Type B pancreatic cell (in vitro differentiated cells): ENCODE data around the gene PARD3. TPM values are rescaled to one million over a fixed set of nuclear protein-coding genes. Genes with fewer than 3 reads are reported as not detected.

Source experiments
- DNase-seq: peaks from one replicate; pipeline ENCODE4 v3.0.0; 2021; ENCODE audit warnings: mixed read lengths; ENCODE audit not compliant: unreplicated experiment; ENCODE audit errors: extremely low spot score
- H3K27ac Mint-ChIP-seq: 2 replicates; pipeline ENCODE4 v1.8.0; 2021; ENCODE audit warnings: mild to moderate bottlenecking, mixed read lengths
- H3K27me3 Mint-ChIP-seq: 2 replicates; pipeline ENCODE4 v1.8.0; 2021; ENCODE audit warnings: mixed read lengths
- H3K36me3 Mint-ChIP-seq: 2 replicates; pipeline ENCODE4 v1.8.0; 2021; ENCODE audit warnings: mixed read lengths
- H3K4me1 Mint-ChIP-seq: one replicate; pipeline ENCODE4 v1.8.0; 2021; ENCODE audit warnings: mixed read lengths; ENCODE audit not compliant: unreplicated experiment
- H3K4me3 Mint-ChIP-seq: 2 replicates; pipeline ENCODE4 v1.8.0; 2021; ENCODE audit warnings: mild to moderate bottlenecking, mixed read lengths
- H3K9me3 Mint-ChIP-seq: 2 replicates; pipeline ENCODE4 v1.8.0; 2021; ENCODE audit warnings: mixed read lengths
- CTCF ChIP-seq: fragments of 200-600 bp; sonication (generic); conservative IDR thresholded peaks from 2 replicates; pipeline ENCODE4 v1.5.0; 2021; ENCODE audit warnings: antibody characterized with exemption, mild to moderate bottlenecking
- total RNA-seq: library from RNA; stranded (reverse); gene quantifications from 2 replicates; pipeline ENCODE4 v1.2.1, GENCODE V29; 2021; ENCODE audit warnings: low replicate concordance

PARD3 gene
- total RNA-seq, 1 donor from 2014 or later, result 52.3 TPM

- Mint-ChIP-seq H3K27ac (no peak overlapping the region), H3K9me3 (peaks cover 3% of the 10 kb centered on the region), H3K27me3 (no peaks in the 10 kb centered on the region), H3K4me3 (no peak overlapping the region), H3K36me3 (peaks cover 7% of the 10 kb centered on the region), H3K4me1 (peaks cover 49% of the 10 kb centered on the region)
- no peak for DNase-seq
- TF ChIP-seq CTCF, result no peak
These were observed 267.8 kb downstream of the PARD3 start for GRCh38 chr10:34547291-34547690.

- H3K27ac Mint-ChIP-seq, result no peak overlapping the region
These were observed 270.7 kb downstream of the PARD3 start for GRCh38 chr10:34544400-34544799.

GRCh38 chr10:34543716-34544115, 271.4 kb downstream of the PARD3 start:
- TF ChIP-seq CTCF, result no peak
- Mint-ChIP-seq H3K27me3 (no peaks in the 10 kb centered on the region), H3K36me3 (no peaks in the 10 kb centered on the region), H3K27ac (no peak overlapping the region), H3K9me3 (peaks cover 3% of the 10 kb centered on the region), H3K4me1 (peaks cover 34% of the 10 kb centered on the region), H3K4me3 (no peak overlapping the region)
- DNase-seq, result no peak

More at GRCh38 chr10:34544400-34544799, 270.7 kb downstream of the PARD3 start:
- no peak for DNase-seq
- Mint-ChIP-seq H3K9me3 (peaks cover 3% of the 10 kb centered on the region), H3K27me3 (no peaks in the 10 kb centered on the region), H3K4me1 (peaks cover 36% of the 10 kb centered on the region), H3K36me3 (no peaks in the 10 kb centered on the region), H3K4me3 (no peak overlapping the region)
- TF ChIP-seq CTCF, result no peak

GRCh38 chr10:34540492-34540891, 274.6 kb downstream of the PARD3 start:
- no peak for DNase-seq
- Mint-ChIP-seq H3K27ac (no peak overlapping the region), H3K27me3 (no peaks in the 10 kb centered on the region), H3K36me3 (no peaks in the 10 kb centered on the region), H3K9me3 (peaks cover 3% of the 10 kb centered on the region), H3K4me1 (peaks cover 30% of the 10 kb centered on the region), H3K4me3 (no peak overlapping the region)
- TF ChIP-seq CTCF, result no peak

- Mint-ChIP-seq H3K9me3 (peaks cover 2% of the 10 kb centered on the region), H3K36me3 (no peaks in the 10 kb centered on the region), H3K27me3 (no peaks in the 10 kb centered on the region), H3K27ac (no peak overlapping the region), H3K4me3 (no peak overlapping the region), H3K4me1 (peaks cover 24% of the 10 kb centered on the region)
- no peak for TF ChIP-seq CTCF
- DNase-seq, result no peak
These were observed 275.4 kb downstream of the PARD3 start for GRCh38 chr10:34539533-34540315.
